Central memory CD8-positive, alpha-beta T cell (primary cell): ENCODE results near the gene CPNE4.
A peak's percentile ranks its signal among the peaks of the same experiment; 100 is the strongest.

Experiments used
- ATAC-seq: fragments of 150-1000 bp; cut with Tn5 transposase; replicated peaks from 2 replicates; pipeline ENCODE4 v1.10.0; 2022; ENCODE audit warnings: mild to moderate bottlenecking, moderate FRiP score, moderate number of reproducible peaks; ENCODE audit not compliant: poor library complexity, severe bottlenecking; ENCODE audit errors: extremely low read depth
- DNase-seq, 2 donors: peaks; one replicate each; pipeline ENCODE4 v3.0.0; 2021; ENCODE audit warnings: low spot score in 2 of 2
- H3K27ac Mint-ChIP-seq: one replicate; pipeline ENCODE4 v1.8.0; 2022; ENCODE audit warnings: low read depth, mild to moderate bottlenecking, moderate library complexity, mixed read lengths
- H3K27me3 Mint-ChIP-seq: one replicate; pipeline ENCODE4 v1.8.0; 2022; ENCODE audit warnings: mixed read lengths
- H3K36me3 Mint-ChIP-seq: one replicate; pipeline ENCODE4 v1.8.0; 2022; ENCODE audit warnings: mild to moderate bottlenecking, moderate library complexity, mixed read lengths; ENCODE audit not compliant: insufficient read depth
- H3K4me1 Mint-ChIP-seq: one replicate; pipeline ENCODE4 v1.8.0; 2022; ENCODE audit warnings: mixed read lengths
- H3K4me3 Mint-ChIP-seq: one replicate; pipeline ENCODE4 v1.8.0; 2022; ENCODE audit warnings: mild to moderate bottlenecking, moderate library complexity, mixed read lengths
- H3K9me3 Mint-ChIP-seq: one replicate; pipeline ENCODE4 v1.8.0; 2022; ENCODE audit warnings: mixed read lengths

Gene CPNE4

DNA sequence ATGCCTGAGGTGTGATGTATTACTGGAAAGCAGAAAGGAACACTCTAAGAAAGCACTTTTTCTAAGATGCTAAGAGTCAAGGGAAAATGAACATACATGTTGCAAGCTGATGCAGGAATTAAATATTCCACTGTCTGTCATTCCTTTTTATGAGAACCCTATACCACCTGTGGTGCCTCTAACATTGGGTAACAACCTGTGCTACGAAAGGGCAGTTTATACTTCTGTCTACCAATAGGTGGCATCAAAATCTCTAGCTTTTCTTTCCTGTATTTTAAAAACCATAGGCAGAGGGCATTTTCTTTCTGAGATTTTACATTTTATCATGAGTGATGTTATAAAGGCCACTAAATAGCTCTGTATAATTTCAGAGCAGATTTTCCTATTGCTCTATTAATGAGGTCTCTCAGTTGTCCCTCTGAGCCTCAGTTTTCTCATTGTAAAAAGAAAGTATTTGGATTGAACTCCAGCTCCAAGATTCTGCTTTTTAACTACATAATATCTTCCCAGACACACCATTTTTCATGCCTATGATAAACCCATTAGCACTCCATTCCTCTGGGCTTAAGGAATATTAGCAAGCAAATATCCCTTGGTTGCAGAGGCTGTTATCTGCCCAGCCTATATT, 3.5 kb upstream of the CPNE4 start:
- no peaks in the 10 kb centered on the region for H3K36me3 Mint-ChIP-seq
- no peaks in the 10 kb centered on the region for H3K9me3 Mint-ChIP-seq
- H3K27me3 Mint-ChIP-seq = peaks cover 50% of the 10 kb centered on the region

DNA sequence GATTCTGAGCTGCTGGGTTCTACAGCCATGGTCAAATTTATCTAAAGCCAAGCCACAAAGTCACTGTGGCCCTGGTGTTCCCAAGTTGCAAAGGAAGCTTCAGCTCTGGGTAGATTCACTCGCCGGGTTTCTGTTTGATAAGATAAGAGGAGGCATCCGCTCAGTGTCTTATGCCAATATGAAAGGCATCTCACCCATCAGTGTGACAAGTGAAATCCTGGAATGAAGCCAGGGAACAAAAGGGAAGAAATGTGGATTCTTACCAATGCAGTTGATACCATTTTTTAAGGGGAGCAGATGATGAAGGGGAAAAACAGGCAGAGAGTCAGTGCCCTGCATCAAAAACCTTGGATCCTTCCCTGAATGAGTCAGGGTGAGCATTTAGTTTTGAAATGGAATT, 2.8 kb upstream of the CPNE4 start:
- peaks cover 9% of the 10 kb centered on the region for H3K4me1 Mint-ChIP-seq
- ATAC-seq (no peak), DNase-seq (no peak)
- no peaks in the 10 kb centered on the region for H3K9me3 Mint-ChIP-seq
- no peaks in the 10 kb centered on the region for H3K36me3 Mint-ChIP-seq
- H3K27ac Mint-ChIP-seq = no peak overlapping the region
- H3K27me3 Mint-ChIP-seq = peaks cover 57% of the 10 kb centered on the region
- no peak overlapping the region for H3K4me3 Mint-ChIP-seq

More for the DNA sequence above, 3.5 kb upstream of the CPNE4 start:
- ATAC-seq = no peak
- Mint-ChIP-seq H3K4me1 (peaks cover 9% of the 10 kb centered on the region), H3K4me3 (no peak overlapping the region), H3K27ac (no peak overlapping the region)
- DNase-seq = no peak

- H3K9me3 Mint-ChIP-seq = no peaks in the 10 kb centered on the region
- H3K27me3 Mint-ChIP-seq = peaks cover 61% of the 10 kb centered on the region
- ATAC-seq (no peak), DNase-seq (no peak)
- H3K4me1 Mint-ChIP-seq = peaks cover 9% of the 10 kb centered on the region
- H3K36me3 Mint-ChIP-seq = no peaks in the 10 kb centered on the region
- no peak overlapping the region for H3K4me3 Mint-ChIP-seq
- no peak overlapping the region for H3K27ac Mint-ChIP-seq
These were observed 2.2 kb upstream of the CPNE4 start for GRCh38 chr3:132037056-132037455.

- peaks cover 89% of the 10 kb centered on the region for H3K27me3 Mint-ChIP-seq
- ATAC-seq = no peak
- H3K27ac Mint-ChIP-seq = no peak overlapping the region
- peaks cover 9% of the 10 kb centered on the region for H3K4me1 Mint-ChIP-seq
- no peak for DNase-seq
- H3K4me3 Mint-ChIP-seq = peak overlapping the region; percentile 31
- no peaks in the 10 kb centered on the region for H3K36me3 Mint-ChIP-seq
- H3K9me3 Mint-ChIP-seq = no peaks in the 10 kb centered on the region
These were observed 723 bp downstream of the CPNE4 start for GRCh38 chr3:132034097-132034485.

- DNase-seq (no peak), ATAC-seq (no peak)
- Mint-ChIP-seq H3K9me3 (no peaks in the 10 kb centered on the region), H3K4me1 (peaks cover 9% of the 10 kb centered on the region), H3K27ac (no peak overlapping the region), H3K36me3 (no peaks in the 10 kb centered on the region), H3K4me3 (no peak overlapping the region), H3K27me3 (peaks cover 91% of the 10 kb centered on the region)
These were observed 1.3 kb downstream of the CPNE4 start for GRCh38 chr3:132033471-132033870.

DNA sequence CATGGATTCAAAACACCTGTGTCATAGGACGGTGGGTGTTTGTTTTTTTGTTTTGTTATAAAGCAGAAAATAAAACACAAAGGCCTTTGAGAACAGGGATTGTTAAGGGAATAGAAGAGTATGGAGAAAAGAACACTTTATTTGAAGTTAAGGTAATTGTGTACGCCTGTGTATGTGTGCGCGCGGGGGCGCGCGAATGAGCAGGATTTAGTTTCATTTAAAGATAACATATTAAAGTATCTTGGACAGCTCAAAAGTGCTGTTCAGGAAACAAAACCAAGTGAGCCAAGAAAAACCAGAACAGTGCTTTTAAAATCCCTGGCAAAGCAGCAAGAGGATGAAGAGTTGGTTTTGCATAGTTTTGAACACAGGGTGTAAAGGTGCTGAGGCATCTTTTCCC, 1.9 kb downstream of the CPNE4 start:
- no peak overlapping the region for H3K4me3 Mint-ChIP-seq
- no peak for ATAC-seq
- H3K36me3 Mint-ChIP-seq = no peaks in the 10 kb centered on the region
- H3K27me3 Mint-ChIP-seq = peaks cover 88% of the 10 kb centered on the region
- H3K27ac Mint-ChIP-seq = no peak overlapping the region
- DNase-seq = no peak
- no peaks in the 10 kb centered on the region for H3K9me3 Mint-ChIP-seq
- H3K4me1 Mint-ChIP-seq = peaks cover 9% of the 10 kb centered on the region

GRCh38 chr3:132029182-132029902, 5.5 kb downstream of the CPNE4 start:
- Mint-ChIP-seq H3K4me1 (peaks cover 4% of the 10 kb centered on the region), H3K27ac (no peak overlapping the region), H3K9me3 (no peaks in the 10 kb centered on the region), H3K36me3 (no peaks in the 10 kb centered on the region), H3K4me3 (no peak overlapping the region), H3K27me3 (peaks cover 62% of the 10 kb centered on the region)
- DNase-seq (peak in 1 of 2 donors; percentile 16), ATAC-seq (no peak)

GRCh38 chr3:132022914-132023313, 11.9 kb downstream of the CPNE4 start:
- Mint-ChIP-seq H3K4me3 (no peak overlapping the region), H3K27me3 (peaks cover 11% of the 10 kb centered on the region), H3K4me1 (no peaks in the 10 kb centered on the region), H3K36me3 (no peaks in the 10 kb centered on the region), H3K27ac (no peak overlapping the region), H3K9me3 (no peaks in the 10 kb centered on the region)
- no peak for DNase-seq
- no peak for ATAC-seq

GRCh38 chr3:132020058-132020457, 14.8 kb downstream of the CPNE4 start:
- H3K27ac Mint-ChIP-seq = no peak overlapping the region
- H3K36me3 Mint-ChIP-seq = no peaks in the 10 kb centered on the region
- H3K27me3 Mint-ChIP-seq = peaks cover 19% of the 10 kb centered on the region
- H3K4me3 Mint-ChIP-seq = no peak overlapping the region
- H3K9me3 Mint-ChIP-seq = peaks cover 5% of the 10 kb centered on the region
- no peak for ATAC-seq
- H3K4me1 Mint-ChIP-seq = no peaks in the 10 kb centered on the region
- DNase-seq = no peak

- Mint-ChIP-seq H3K27ac (no peak overlapping the region), H3K4me1 (no peaks in the 10 kb centered on the region), H3K27me3 (peaks cover 26% of the 10 kb centered on the region), H3K4me3 (no peak overlapping the region), H3K36me3 (no peaks in the 10 kb centered on the region), H3K9me3 (peaks cover 5% of the 10 kb centered on the region)
- DNase-seq = no peak
- no peak for ATAC-seq
These were observed 17.7 kb downstream of the CPNE4 start for GRCh38 chr3:132017137-132017536.

- Mint-ChIP-seq H3K27ac (no peak overlapping the region), H3K9me3 (peaks cover 5% of the 10 kb centered on the region), H3K36me3 (no peaks in the 10 kb centered on the region), H3K4me1 (no peaks in the 10 kb centered on the region), H3K27me3 (peaks cover 26% of the 10 kb centered on the region), H3K4me3 (no peak overlapping the region)
- DNase-seq (no peak), ATAC-seq (no peak)
These were observed 18.5 kb downstream of the CPNE4 start for GRCh38 chr3:132016061-132017041.

DNA sequence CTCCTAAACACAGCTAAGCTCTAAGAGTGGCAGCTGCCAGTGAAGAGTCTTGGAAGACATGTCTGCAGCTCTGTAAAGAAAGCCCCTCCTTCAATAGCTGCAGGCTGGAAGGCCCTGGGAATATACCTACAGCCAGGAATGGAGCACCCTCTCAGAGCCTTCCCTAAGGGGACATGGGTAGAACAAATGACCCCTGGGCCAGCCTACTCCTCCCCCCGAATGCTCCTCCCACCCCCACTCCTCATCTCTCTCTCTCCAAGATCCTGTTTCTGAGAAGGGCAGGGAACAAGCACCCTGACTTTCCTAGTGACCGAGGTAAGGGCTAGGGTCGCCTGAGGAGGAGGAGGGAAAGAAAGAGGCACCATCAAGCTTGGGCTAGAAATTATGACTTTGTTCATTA, 20.7 kb downstream of the CPNE4 start:
- Mint-ChIP-seq H3K4me3 (no peak overlapping the region), H3K36me3 (no peaks in the 10 kb centered on the region), H3K4me1 (no peaks in the 10 kb centered on the region), H3K9me3 (peaks cover 5% of the 10 kb centered on the region), H3K27ac (no peak overlapping the region), H3K27me3 (peaks cover 26% of the 10 kb centered on the region)
- ATAC-seq (no peak), DNase-seq (no peak)
